HCT116 (cell line): Measurements from ENCODE around the gene RNF175. TPM values are rescaled to one million over a fixed set of nuclear protein-coding genes. Genes with fewer than 3 reads are reported as not detected.

Experiments used
- ATAC-seq: fragments of 200-7000 bp; cut with Tn5 transposase; 2 replicates; pipeline ENCODE4 v1.9.1; 2020; ENCODE audit warnings: mild to moderate bottlenecking, moderate library complexity
- BruUV-seq: library from RNA; stranded (reverse); fragments of 400-500 nt; replicated peaks from 2 replicates; lab custom pipeline; 2021; lab: Mats Ljungman, UMichigan
- CTCF ChIA-PET: fragments of 300-600 bp; sonication (Branson Sonifier 250); formaldehyde crosslinking; loops from one replicate; lab custom pipeline; 2021; ENCODE audit warnings: antibody characterized with exemption; lab: Charles Lee
- POLR2A ChIA-PET: fragments of 300-600, 350-600 bp; sonication (Branson Sonifier 250); formaldehyde crosslinking; loops from one replicate; lab custom pipeline; 2021; ENCODE audit warnings: antibody characterized with exemption; lab: Charles Lee
- RAD21 ChIA-PET, 2 experiments: fragments of 300-600 bp; sonication (Branson Sonifier 250); formaldehyde crosslinking; loops; one replicate each; lab custom pipeline; 2023; ENCODE audit warnings: low total read pairs in 2 of 2; ENCODE audit not compliant: uncharacterized antibody in 2 of 2, unreplicated experiment in 2 of 2, low non-redundant PET in 1 of 2; lab: Charles Lee
- DNase-seq: peaks from one replicate; pipeline ENCODE4 v3.0.0-alpha.2; 2010; ENCODE audit warnings: low read depth, low spot score
- H2AFZ ChIP-seq: fragments of 200-600 bp; shearing (Covaris generic), sonication (generic); 2 replicates; pipeline ENCODE4 v1.6.1; 2017; ENCODE audit warnings: low read depth, mixed run types, mixed read lengths, antibody characterized with exemption, low read length; ENCODE audit not compliant: poor library complexity, severe bottlenecking
- H3K27ac ChIP-seq: 2 replicates; pipeline ENCODE4 v1.5.1; 2012; ENCODE audit warnings: low read depth, low read length
- H3K27me3 ChIP-seq: fragments of 200-600 bp; sonication (generic); 2 replicates; pipeline ENCODE4 v1.6.1; 2016; ENCODE audit warnings: mixed run types, low read length, mixed read lengths; ENCODE audit not compliant: insufficient read depth
- H3K36me3 ChIP-seq, 2 experiments: fragments of 200-500 bp in 1 of 2; fragments of 200-600 bp in 1 of 2; sonication (Bioruptor generic) in 1 of 2; sonication (generic) in 1 of 2; 2 replicates each; pipeline versions ENCODE4 v1.5.1 to v1.6.1; 2014 to 2016; ENCODE audit warnings: low read length in 2 of 2, inconsistent platforms in 1 of 2, mixed read lengths in 1 of 2, mixed run types in 1 of 2; ENCODE audit not compliant: insufficient read depth in 2 of 2, control insufficient read depth in 1 of 2
- H3K4me1 ChIP-seq, 2 experiments: fragments of 200-600 bp in 1 of 2; sonication (generic) in 1 of 2; 2 replicates each; pipeline versions ENCODE4 v1.5.1 to v1.6.1; 2012 to 2017; ENCODE audit warnings: low read length in 2 of 2, inconsistent platforms in 1 of 2, mild to moderate bottlenecking in 1 of 2, mixed read lengths in 1 of 2, mixed run types in 1 of 2, moderate library complexity in 1 of 2; ENCODE audit not compliant: insufficient read depth in 2 of 2, control insufficient read depth in 1 of 2
- H3K4me2 ChIP-seq: fragments of 200-600 bp; sonication (generic); 2 replicates; pipeline ENCODE4 v1.6.1; 2017; ENCODE audit warnings: mixed run types, low read length, mixed read lengths
- H3K4me3 ChIP-seq, 2 experiments: fragments of 200-600 bp in 1 of 2; sonication (generic) in 1 of 2; replicated peaks in 1 of 2; 2 replicates each; pipeline ENCODE4 v1.5.1; 2011 to 2016; ENCODE audit warnings: low read length in 2 of 2, control low read depth in 1 of 2, low read depth in 1 of 2, mild to moderate bottlenecking in 1 of 2, mixed read lengths in 1 of 2, mixed run types in 1 of 2
- H3K79me2 ChIP-seq: fragments of 200-600 bp; sonication (generic); 2 replicates; pipeline ENCODE4 v1.6.1; 2017; ENCODE audit warnings: mild to moderate bottlenecking, mixed run types, low read length, moderate library complexity, mixed read lengths; ENCODE audit not compliant: insufficient read depth
- H3K9ac ChIP-seq: fragments of 200-600 bp; sonication (generic); 2 replicates; pipeline ENCODE4 v1.6.1; 2016; ENCODE audit warnings: low read length, mixed read lengths
- H3K9me2 ChIP-seq: fragments of 200-600 bp; sonication (generic), shearing (Covaris generic); 2 replicates; pipeline ENCODE4 v1.6.1; 2017; ENCODE audit warnings: mixed run types, mild to moderate bottlenecking, moderate library complexity; ENCODE audit not compliant: insufficient read depth
- H3K9me3 ChIP-seq, 2 experiments: fragments of 200-500 bp in 1 of 2; fragments of 200-600 bp in 1 of 2; sonication (Bioruptor generic) in 1 of 2; sonication (generic) in 1 of 2; 2 replicates each; pipeline ENCODE4 v1.6.1; 2014 to 2017; ENCODE audit warnings: low read length in 2 of 2, mixed read lengths in 2 of 2, inconsistent platforms in 1 of 2, low read depth in 1 of 2, mild to moderate bottlenecking in 1 of 2, mixed run types in 1 of 2, moderate library complexity in 1 of 2; ENCODE audit not compliant: control insufficient read depth in 1 of 2, insufficient read depth in 1 of 2
- H4K20me1 ChIP-seq: fragments of 200-600 bp; sonication (generic), shearing (Covaris generic); 2 replicates; pipeline ENCODE4 v1.6.1; 2017; ENCODE audit warnings: mixed run types, mild to moderate bottlenecking, moderate library complexity; ENCODE audit not compliant: insufficient read depth
- CBX3 ChIP-seq: IDR thresholded peaks from 2 replicates; pipeline ENCODE4 v1.6.1; 2012; ENCODE audit warnings: low read depth
- CEBPB ChIP-seq: IDR thresholded peaks from 2 replicates; pipeline ENCODE4 v1.6.1; 2012; ENCODE audit warnings: low read depth
- EGR1 ChIP-seq: IDR thresholded peaks from 2 replicates; pipeline ENCODE4 v1.6.1; 2012; ENCODE audit warnings: low read depth
- FOSL1 ChIP-seq: IDR thresholded peaks from 2 replicates; pipeline ENCODE4 v1.6.1; 2012; ENCODE audit warnings: low read depth
- SIN3A ChIP-seq: IDR thresholded peaks from 2 replicates; pipeline ENCODE4 v1.6.1; 2012; ENCODE audit warnings: low read depth
- SP1 ChIP-seq: IDR thresholded peaks from 2 replicates; pipeline ENCODE4 v1.6.1; 2012; ENCODE audit warnings: low read depth
- SRF ChIP-seq: IDR thresholded peaks from 2 replicates; pipeline ENCODE4 v1.6.1; 2012; ENCODE audit warnings: low read depth
- YY1 ChIP-seq: IDR thresholded peaks from 2 replicates; pipeline ENCODE4 v1.6.1; 2011; ENCODE audit warnings: low read length, low read depth, moderate library complexity, mild to moderate bottlenecking; ENCODE audit not compliant: insufficient replicate concordance; ENCODE audit errors: extremely low read depth
- ZFX ChIP-seq: fragments of 450-650 bp; IDR thresholded peaks from 2 replicates; pipeline ENCODE4 v1.6.1; 2017
- ZNF274 ChIP-seq: fragments of 200-500 bp; sonication (Bioruptor generic); IDR thresholded peaks from 2 replicates; pipeline ENCODE4 v1.6.1; 2014; ENCODE audit warnings: mild to moderate bottlenecking, low read depth, low read length, inconsistent platforms
- intact Hi-C: fragments of 100-400 bp; cut with micrococcal nuclease; formaldehyde crosslinking; loops from 2 replicates; pipeline ENCODE4 v1.10.0; 2022
- total RNA-seq: library from RNA; stranded (reverse); gene quantifications from one replicate; pipeline ENCODE4 v1.2.1, GENCODE V29; 2021; ENCODE audit not compliant: unreplicated experiment
- TF ChIP-seq, protein P1 (sequence below): IDR thresholded peaks from 2 replicates; pipeline ENCODE4 v1.6.1; 2011; ENCODE audit warnings: mild to moderate bottlenecking, low read length, moderate library complexity; ENCODE audit not compliant: insufficient replicate concordance; ENCODE audit errors: extremely low read depth
- TF ChIP-seq, protein P2 (sequence below): IDR thresholded peaks from 2 replicates; pipeline ENCODE4 v1.6.1; 2012; ENCODE audit warnings: low read depth
- TF ChIP-seq, protein P3 (sequence below), 3 experiments: fragments of 200-600 bp in 1 of 3; sonication (generic) in 1 of 3; IDR thresholded peaks in 2 of 3; conservative IDR thresholded peaks in 1 of 3; 2 replicates each; pipeline ENCODE4 v1.5.1; 2012 to 2017; ENCODE audit warnings: low read depth in 2 of 3, low read length in 2 of 3, antibody characterized with exemption in 1 of 3, borderline replicate concordance in 1 of 3, control low read depth in 1 of 3, mild to moderate bottlenecking in 1 of 3, mixed read lengths in 1 of 3, mixed run types in 1 of 3, moderate library complexity in 1 of 3; ENCODE audit not compliant: insufficient read depth in 1 of 3

RNF175 gene
- total RNA-seq, 1 experiment from 2014 or later = not detected

DNA sequence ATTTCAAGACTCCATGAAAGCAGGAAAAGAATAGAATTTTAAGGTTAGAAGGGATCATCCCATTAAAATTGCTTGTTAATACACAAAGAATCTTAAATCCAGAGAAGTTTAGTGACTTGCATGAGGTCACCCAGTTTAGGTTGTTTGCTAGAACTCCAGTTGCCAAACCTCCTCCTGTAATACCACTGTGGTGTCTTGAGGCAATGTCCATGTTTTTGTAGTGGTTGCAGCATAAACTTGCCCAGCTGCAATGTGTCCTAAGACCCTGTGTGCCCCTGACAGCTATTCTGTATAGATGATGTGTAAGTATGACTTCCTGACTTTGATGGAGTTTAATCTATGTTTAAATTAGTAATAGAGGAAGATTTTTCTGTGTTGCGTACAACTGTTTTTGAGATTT lies 22.8 kb upstream of the RNF175 start:
- BruUV-seq = no TSS peak
- CTCF ChIA-PET = no interaction called here
- peaks cover 5% of the 10 kb centered on the region; the same call in 1 of the 2 replicates for H3K27me3 ChIP-seq

DNA sequence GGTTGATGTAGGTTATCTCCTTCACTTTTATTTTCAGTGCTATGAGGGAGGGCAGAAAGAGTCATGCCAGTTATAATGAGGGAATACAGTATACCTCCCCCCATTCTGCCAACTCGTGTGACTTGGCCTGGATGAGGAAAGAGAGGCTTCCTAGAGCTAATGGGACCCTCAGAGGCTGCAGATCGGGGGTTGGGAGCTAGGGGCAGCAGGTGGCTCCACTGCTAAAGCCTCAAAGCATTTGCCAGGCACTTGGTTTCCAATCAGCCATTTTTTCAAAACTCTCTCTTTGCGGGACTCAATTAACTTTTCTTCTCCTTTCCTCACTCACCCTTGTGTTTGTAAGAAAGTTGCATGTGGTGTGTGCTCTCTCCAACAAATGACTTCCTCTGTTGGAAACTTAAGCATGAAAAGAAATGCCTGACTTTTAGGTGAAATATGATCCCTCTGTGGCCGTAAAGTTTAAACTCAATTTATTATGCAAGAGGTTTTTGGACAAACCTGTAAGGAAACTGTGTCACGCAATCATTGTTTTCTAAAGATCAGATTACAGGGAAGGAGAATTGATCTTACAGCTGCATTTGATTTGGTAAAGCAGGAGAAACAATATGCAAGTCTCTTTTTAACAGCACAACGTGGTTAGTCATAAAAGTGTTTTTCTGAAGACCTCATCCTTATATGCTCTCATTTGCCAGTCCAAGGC lies 22.0 kb upstream of the RNF175 start:
- RAD21 ChIA-PET = no interaction called here
- Histone ChIP-seq H3K9me2 (no peaks in the 10 kb centered on the region), H3K79me2 (no peaks in the 10 kb centered on the region), H3K27me3 (no peaks in the 10 kb centered on the region), H3K9me3 (no peaks in the 10 kb centered on the region), H3K27ac (no peak overlapping the region), H3K4me1 (no peaks in the 10 kb centered on the region), H2AFZ (no peak overlapping the region), H3K36me3 (no peaks in the 10 kb centered on the region), H3K9ac (no peak overlapping the region), H4K20me1 (no peaks in the 10 kb centered on the region), H3K4me3 (no peak overlapping the region), H3K4me2 (no peak overlapping the region)
- POLR2A ChIA-PET = no interaction called here
- CTCF ChIA-PET = no interaction called here
- no peak for TF ChIP-seq EGR1
- TF ChIP-seq ZNF274 = no peak
- TF ChIP-seq YY1 = no peak
- TF ChIP-seq CBX3 = no peak
- TF ChIP-seq, protein P1, sequence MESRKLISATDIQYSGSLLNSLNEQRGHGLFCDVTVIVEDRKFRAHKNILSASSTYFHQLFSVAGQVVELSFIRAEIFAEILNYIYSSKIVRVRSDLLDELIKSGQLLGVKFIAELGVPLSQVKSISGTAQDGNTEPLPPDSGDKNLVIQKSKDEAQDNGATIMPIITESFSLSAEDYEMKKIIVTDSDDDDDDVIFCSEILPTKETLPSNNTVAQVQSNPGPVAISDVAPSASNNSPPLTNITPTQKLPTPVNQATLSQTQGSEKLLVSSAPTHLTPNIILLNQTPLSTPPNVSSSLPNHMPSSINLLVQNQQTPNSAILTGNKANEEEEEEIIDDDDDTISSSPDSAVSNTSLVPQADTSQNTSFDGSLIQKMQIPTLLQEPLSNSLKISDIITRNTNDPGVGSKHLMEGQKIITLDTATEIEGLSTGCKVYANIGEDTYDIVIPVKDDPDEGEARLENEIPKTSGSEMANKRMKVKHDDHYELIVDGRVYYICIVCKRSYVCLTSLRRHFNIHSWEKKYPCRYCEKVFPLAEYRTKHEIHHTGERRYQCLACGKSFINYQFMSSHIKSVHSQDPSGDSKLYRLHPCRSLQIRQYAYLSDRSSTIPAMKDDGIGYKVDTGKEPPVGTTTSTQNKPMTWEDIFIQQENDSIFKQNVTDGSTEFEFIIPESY = no peak
- TF ChIP-seq, protein P2, sequence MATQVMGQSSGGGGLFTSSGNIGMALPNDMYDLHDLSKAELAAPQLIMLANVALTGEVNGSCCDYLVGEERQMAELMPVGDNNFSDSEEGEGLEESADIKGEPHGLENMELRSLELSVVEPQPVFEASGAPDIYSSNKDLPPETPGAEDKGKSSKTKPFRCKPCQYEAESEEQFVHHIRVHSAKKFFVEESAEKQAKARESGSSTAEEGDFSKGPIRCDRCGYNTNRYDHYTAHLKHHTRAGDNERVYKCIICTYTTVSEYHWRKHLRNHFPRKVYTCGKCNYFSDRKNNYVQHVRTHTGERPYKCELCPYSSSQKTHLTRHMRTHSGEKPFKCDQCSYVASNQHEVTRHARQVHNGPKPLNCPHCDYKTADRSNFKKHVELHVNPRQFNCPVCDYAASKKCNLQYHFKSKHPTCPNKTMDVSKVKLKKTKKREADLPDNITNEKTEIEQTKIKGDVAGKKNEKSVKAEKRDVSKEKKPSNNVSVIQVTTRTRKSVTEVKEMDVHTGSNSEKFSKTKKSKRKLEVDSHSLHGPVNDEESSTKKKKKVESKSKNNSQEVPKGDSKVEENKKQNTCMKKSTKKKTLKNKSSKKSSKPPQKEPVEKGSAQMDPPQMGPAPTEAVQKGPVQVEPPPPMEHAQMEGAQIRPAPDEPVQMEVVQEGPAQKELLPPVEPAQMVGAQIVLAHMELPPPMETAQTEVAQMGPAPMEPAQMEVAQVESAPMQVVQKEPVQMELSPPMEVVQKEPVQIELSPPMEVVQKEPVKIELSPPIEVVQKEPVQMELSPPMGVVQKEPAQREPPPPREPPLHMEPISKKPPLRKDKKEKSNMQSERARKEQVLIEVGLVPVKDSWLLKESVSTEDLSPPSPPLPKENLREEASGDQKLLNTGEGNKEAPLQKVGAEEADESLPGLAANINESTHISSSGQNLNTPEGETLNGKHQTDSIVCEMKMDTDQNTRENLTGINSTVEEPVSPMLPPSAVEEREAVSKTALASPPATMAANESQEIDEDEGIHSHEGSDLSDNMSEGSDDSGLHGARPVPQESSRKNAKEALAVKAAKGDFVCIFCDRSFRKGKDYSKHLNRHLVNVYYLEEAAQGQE = no peak
- TF ChIP-seq SRF = no peak
- TF ChIP-seq, protein P3, sequence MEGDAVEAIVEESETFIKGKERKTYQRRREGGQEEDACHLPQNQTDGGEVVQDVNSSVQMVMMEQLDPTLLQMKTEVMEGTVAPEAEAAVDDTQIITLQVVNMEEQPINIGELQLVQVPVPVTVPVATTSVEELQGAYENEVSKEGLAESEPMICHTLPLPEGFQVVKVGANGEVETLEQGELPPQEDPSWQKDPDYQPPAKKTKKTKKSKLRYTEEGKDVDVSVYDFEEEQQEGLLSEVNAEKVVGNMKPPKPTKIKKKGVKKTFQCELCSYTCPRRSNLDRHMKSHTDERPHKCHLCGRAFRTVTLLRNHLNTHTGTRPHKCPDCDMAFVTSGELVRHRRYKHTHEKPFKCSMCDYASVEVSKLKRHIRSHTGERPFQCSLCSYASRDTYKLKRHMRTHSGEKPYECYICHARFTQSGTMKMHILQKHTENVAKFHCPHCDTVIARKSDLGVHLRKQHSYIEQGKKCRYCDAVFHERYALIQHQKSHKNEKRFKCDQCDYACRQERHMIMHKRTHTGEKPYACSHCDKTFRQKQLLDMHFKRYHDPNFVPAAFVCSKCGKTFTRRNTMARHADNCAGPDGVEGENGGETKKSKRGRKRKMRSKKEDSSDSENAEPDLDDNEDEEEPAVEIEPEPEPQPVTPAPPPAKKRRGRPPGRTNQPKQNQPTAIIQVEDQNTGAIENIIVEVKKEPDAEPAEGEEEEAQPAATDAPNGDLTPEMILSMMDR (IDR thresholded peaks at IDR 0.05 in 2 of 3, conservative IDR thresholded peaks at IDR 0.05 in 1 of 3; ENCODE audit: borderline replicate concordance in 1 of 3, insufficient read depth in 1 of 3, low read depth in 2 of 3, low read length in 2 of 3) = no peak
- TF ChIP-seq SIN3A = no peak
- TF ChIP-seq SP1 = no peak
- TF ChIP-seq CEBPB = no peak
- TF ChIP-seq FOSL1 = no peak
- intact Hi-C loops = no loop called here
- ATAC-seq = no peak
- no peak for DNase-seq
- BruUV-seq = no TSS peak

More for the DNA sequence above, 22.8 kb upstream of the RNF175 start:
- H3K27ac ChIP-seq = no peak overlapping the region
- H3K9ac ChIP-seq = no peak overlapping the region
- no peaks in the 10 kb centered on the region for H3K79me2 ChIP-seq
- H3K9me2 ChIP-seq = no peaks in the 10 kb centered on the region
- no peaks in the 10 kb centered on the region for H3K9me3 ChIP-seq
- TF ChIP-seq ZFX = no peak
- no peaks in the 10 kb centered on the region for H3K36me3 ChIP-seq
- intact Hi-C loops = no loop called here
- no peak for DNase-seq
- no peaks in the 10 kb centered on the region for H3K4me1 ChIP-seq
- ChIA-PET POLR2A (no interaction called here), RAD21 (no interaction called here)
- no peak overlapping the region for H2AFZ ChIP-seq
- no peak overlapping the region for H3K4me2 ChIP-seq
- H3K4me3 ChIP-seq = no peak overlapping the region
- no peak for ATAC-seq
- no peaks in the 10 kb centered on the region for H4K20me1 ChIP-seq
